Gastroesophageal sphincter (tissue), 3 donors: Measurements from ENCODE around the gene PIK3R1.

Experiments
- CTCF ChIP-seq, 4 experiments: fragments of 200-600 bp in 2 of 4; fragments of 450-650 bp in 2 of 4; sonication (generic) in 1 of 4; IDR thresholded peaks; one replicate each; pipeline ENCODE4 v1.5.1; 2017 to 2019; ENCODE audit warnings: antibody characterized with exemption in 4 of 4, mild to moderate bottlenecking in 2 of 4, moderate library complexity in 2 of 4
- EP300 ChIP-seq: sonication (generic); formaldehyde crosslinking; IDR thresholded peaks from one replicate; pipeline ENCODE4 v1.6.1; 2017; ENCODE audit warnings: antibody characterized with exemption, mild to moderate bottlenecking

DNA sequence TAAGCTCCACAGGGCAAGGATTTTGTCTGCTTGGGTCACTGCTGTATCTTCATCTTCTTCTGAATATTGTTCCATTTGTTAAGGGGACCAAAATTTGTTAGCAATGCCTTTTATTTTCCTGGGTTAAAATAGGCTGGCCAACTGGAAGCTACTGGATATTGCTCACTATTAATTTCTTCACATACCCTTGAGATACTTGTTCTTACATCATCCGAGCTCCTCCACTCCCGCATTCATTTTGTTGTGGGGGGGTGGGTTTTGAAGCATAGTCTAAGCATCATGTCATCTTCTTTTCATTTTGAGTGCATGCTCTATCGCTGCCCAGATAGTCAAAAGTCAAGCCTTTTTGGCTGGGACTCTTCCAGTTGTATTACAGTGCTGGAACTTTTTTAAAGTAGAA lies 42.5 kb upstream of the PIK3R1 start:
- TF ChIP-seq CTCF (IDR thresholded peaks at IDR 0.05), result no peak
- no peak for TF ChIP-seq EP300
